ENCODE results near the gene SERPINE1.

Gene SERPINE1

DNA sequence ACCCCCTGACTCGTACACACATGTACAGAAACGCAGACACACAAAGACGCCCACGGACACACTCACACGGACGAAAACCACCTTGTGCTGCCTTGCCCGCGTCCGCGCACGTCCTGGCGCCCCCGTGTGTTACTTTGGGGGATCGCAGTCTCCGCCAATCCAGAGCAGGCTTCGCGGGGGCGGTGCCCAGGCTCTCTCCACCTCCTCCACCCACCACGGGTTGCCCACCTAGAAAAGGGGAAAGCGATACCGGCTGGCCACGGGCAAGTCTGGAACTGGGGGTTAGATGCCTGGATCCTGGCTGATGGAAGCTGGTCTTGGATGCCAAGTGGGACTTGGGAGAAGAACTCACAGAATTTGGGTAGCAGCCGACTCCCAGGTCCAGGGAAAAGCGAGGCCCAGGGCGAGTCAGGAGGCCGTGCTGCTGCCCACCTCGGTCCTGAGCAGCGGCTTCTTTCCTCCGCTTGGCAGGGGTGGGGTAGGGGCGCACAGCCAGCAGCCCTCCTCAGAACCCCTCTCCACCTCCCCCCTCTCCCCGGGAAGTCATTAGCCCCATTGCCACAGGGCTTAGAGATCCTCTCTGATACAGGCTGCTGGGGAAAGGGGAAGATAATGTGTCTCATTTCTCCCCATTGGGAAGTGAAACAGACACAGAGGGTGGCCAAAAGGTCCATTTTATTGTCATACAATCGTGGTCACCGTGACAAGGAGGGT, 43.1 kb downstream of the SERPINE1 start:
- Histone ChIP-seq H3K27ac (ENCODE audit: low read length) (no peak overlapping the region), H3K4me2 (ENCODE audit: insufficient read depth, low read length) (peak overlapping the region; percentile 54), H4K20me1 (ENCODE audit: insufficient read depth, low read length) (peaks cover 57% of the 10 kb centered on the region), H3K36me3 (ENCODE audit: insufficient read depth, low read length) (no peaks in the 10 kb centered on the region), H3K27me3 (ENCODE audit: insufficient read depth, low read length, poor library complexity) (peaks cover 17% of the 10 kb centered on the region), H3K4me3 (ENCODE audit: low read depth in 1 of 2, low read length in 2 of 2) (peak overlapping the region in 1 of 2 experiments; percentile 28; a peak in 1 of 4 replicates), H2AFZ (ENCODE audit: low read depth, low read length) (no peak overlapping the region; the same call in 1 of the 2 replicates), H3K9ac (ENCODE audit: low read depth, low read length) (no peak overlapping the region), H3K79me2 (ENCODE audit: insufficient read depth, low read length) (no peaks in the 10 kb centered on the region), H3K4me1 (ENCODE audit: insufficient read depth, low read length) (peaks cover 65% of the 10 kb centered on the region), H3K9me3 (ENCODE audit: insufficient read depth, low read length, severe bottlenecking) (no peaks in the 10 kb centered on the region)
- TF ChIP-seq, protein P1, sequence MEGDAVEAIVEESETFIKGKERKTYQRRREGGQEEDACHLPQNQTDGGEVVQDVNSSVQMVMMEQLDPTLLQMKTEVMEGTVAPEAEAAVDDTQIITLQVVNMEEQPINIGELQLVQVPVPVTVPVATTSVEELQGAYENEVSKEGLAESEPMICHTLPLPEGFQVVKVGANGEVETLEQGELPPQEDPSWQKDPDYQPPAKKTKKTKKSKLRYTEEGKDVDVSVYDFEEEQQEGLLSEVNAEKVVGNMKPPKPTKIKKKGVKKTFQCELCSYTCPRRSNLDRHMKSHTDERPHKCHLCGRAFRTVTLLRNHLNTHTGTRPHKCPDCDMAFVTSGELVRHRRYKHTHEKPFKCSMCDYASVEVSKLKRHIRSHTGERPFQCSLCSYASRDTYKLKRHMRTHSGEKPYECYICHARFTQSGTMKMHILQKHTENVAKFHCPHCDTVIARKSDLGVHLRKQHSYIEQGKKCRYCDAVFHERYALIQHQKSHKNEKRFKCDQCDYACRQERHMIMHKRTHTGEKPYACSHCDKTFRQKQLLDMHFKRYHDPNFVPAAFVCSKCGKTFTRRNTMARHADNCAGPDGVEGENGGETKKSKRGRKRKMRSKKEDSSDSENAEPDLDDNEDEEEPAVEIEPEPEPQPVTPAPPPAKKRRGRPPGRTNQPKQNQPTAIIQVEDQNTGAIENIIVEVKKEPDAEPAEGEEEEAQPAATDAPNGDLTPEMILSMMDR (IDR thresholded peaks at IDR 0.05; ENCODE audit: borderline replicate concordance, extremely low read depth, low read length, poor library complexity, severe bottlenecking): peak; percentile 98
- no peak for TF ChIP-seq EZH2 (IDR thresholded peaks at IDR 0.05; ENCODE audit: borderline replicate concordance, low read depth, low read length, severe bottlenecking)
- ATAC-seq (ENCODE audit: insufficient read depth, low read depth) (peak; percentile 60), DNase-seq (peak; percentile 83)

DNA sequence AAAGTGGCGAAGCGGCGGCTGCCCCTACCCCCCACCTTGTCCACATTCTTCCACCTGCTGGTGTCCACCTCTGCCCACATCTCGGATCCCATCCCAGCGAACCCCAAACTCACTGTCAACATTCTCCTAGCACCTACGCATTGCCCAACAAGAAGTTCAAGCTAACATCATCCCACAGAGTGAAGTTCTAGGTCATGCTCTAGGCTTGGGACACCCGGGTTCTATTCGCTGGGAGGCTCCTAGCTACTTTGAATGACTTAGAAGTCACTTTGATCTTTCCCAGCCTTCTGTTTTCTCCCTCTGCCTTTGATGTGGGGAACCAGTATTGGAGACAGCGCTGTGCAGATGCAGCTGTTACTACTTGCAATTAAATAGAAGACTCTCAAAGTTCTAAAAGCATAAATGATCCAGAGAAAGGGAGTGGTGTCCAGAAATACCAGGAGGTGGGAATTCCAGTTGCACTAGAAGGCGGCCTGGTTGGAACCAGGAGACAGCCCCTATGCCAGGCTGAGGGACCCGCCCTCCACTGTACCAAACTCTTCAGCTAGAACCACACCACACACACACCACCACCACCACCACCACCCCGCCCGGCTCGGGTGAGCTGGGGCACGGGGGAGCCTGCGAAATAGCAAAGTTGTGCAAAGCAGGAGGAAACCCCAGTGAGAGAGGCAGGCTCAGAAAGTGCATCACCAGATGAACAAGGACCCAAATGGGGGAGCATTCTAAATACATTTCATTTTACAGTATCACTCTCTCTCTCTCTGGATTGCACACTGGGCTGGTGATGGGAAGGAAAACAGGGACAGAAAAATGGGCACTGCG, 43.9 kb downstream of the SERPINE1 start:
- H3K36me3 ChIP-seq (ENCODE audit: insufficient read depth, low read length): no peaks in the 10 kb centered on the region
- peaks cover 17% of the 10 kb centered on the region for H3K27me3 ChIP-seq (ENCODE audit: insufficient read depth, low read length, poor library complexity)
- H3K79me2 ChIP-seq (ENCODE audit: insufficient read depth, low read length): no peaks in the 10 kb centered on the region
- DNase-seq (peak; percentile 80), ATAC-seq (ENCODE audit: insufficient read depth, low read depth) (peak; percentile 77)
- H3K4me2 ChIP-seq (ENCODE audit: insufficient read depth, low read length): peak overlapping the region; percentile 54
- peaks cover 50% of the 10 kb centered on the region for H4K20me1 ChIP-seq (ENCODE audit: insufficient read depth, low read length)
- peaks cover 61% of the 10 kb centered on the region for H3K4me1 ChIP-seq (ENCODE audit: insufficient read depth, low read length)
- peak overlapping the region; percentile 32; the same call in 1 of the 2 replicates for H3K27ac ChIP-seq (ENCODE audit: low read length)
- H3K9me3 ChIP-seq (ENCODE audit: insufficient read depth, low read length, severe bottlenecking): no peaks in the 10 kb centered on the region
- no peak overlapping the region for H2AFZ ChIP-seq (ENCODE audit: low read depth, low read length)
- no peak overlapping the region for H3K4me3 ChIP-seq (ENCODE audit: low read depth in 1 of 2, low read length in 2 of 2)
- TF ChIP-seq, protein P1 (IDR thresholded peaks at IDR 0.05; ENCODE audit: borderline replicate concordance, extremely low read depth, low read length, poor library complexity, severe bottlenecking): no peak
- no peak for TF ChIP-seq EZH2 (IDR thresholded peaks at IDR 0.05; ENCODE audit: borderline replicate concordance, low read depth, low read length, severe bottlenecking)
- no peak overlapping the region for H3K9ac ChIP-seq (ENCODE audit: low read depth, low read length)

DNA sequence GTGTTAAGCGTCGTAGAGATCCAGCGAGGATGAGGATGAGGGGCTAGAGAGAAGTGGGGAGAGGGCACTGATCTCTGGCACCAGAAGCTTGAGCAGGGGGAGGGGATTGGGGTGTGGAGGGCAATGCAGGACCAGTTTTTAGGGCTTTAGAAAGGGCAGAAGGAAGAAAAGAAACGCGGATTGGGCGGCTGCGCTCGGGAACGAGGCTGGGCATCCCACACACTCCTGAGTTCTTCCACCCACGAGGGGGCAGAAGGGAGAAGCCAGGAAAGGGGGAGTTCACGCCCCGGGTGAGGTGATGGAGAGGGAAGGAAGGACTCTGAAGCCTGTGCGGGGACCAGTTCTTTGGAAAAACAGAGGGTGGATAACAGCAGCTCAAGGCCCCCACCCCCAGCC, 44.5 kb downstream of the SERPINE1 start:
- Histone ChIP-seq H3K4me2 (ENCODE audit: insufficient read depth, low read length) (peak overlapping the region; percentile 35), H3K79me2 (ENCODE audit: insufficient read depth, low read length) (no peaks in the 10 kb centered on the region), H3K36me3 (ENCODE audit: insufficient read depth, low read length) (no peaks in the 10 kb centered on the region), H3K27ac (ENCODE audit: low read length) (peak overlapping the region; percentile 32; the same call in 1 of the 2 replicates), H3K4me1 (ENCODE audit: insufficient read depth, low read length) (peaks cover 55% of the 10 kb centered on the region), H3K4me3 (ENCODE audit: low read depth in 1 of 2, low read length in 2 of 2) (no peak overlapping the region), H4K20me1 (ENCODE audit: insufficient read depth, low read length) (peaks cover 46% of the 10 kb centered on the region), H3K9ac (ENCODE audit: low read depth, low read length) (no peak overlapping the region), H3K9me3 (ENCODE audit: insufficient read depth, low read length, severe bottlenecking) (no peaks in the 10 kb centered on the region), H3K27me3 (ENCODE audit: insufficient read depth, low read length, poor library complexity) (peaks cover 17% of the 10 kb centered on the region), H2AFZ (ENCODE audit: low read depth, low read length) (no peak overlapping the region)
- ATAC-seq (ENCODE audit: insufficient read depth, low read depth) (no peak), DNase-seq (no peak)
- TF ChIP-seq, protein P1 (IDR thresholded peaks at IDR 0.05; ENCODE audit: borderline replicate concordance, extremely low read depth, low read length, poor library complexity, severe bottlenecking): peak; percentile 23
- TF ChIP-seq EZH2 (IDR thresholded peaks at IDR 0.05; ENCODE audit: borderline replicate concordance, low read depth, low read length, severe bottlenecking): no peak
